ENCODE data around the gene EIF4A3. TPM values are rescaled to one million over a fixed set of nuclear protein-coding genes. Genes with fewer than 3 reads are reported as not detected.

The EIF4A3 gene
- polyA plus RNA-seq, 1 of the 3 experiments (the other 2 are of a cell fraction): 335 TPM

DNA sequence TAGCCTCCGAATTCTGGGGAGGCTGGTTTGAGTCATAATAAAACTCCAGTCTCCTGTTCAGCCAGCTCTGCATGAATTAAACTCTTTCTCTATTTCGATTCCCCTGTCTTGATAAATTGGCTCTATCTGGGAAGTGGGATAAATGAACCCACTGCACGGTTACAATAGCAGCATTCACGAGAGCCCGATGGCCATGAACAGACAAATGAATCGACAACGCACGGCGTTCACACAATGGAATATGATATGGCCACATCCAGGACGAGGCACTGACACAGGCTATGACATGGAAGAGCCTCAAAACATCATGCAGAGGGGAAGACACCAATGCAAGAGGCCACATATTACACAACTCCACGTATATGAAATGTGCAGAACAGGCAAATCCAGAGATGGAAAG, 17.3 kb upstream of the EIF4A3 start:
- no peak overlapping the region for H3K27ac ChIP-seq (ENCODE audit: low read depth in 2 of 2, low read length in 1 of 2)
- WGBS (ENCODE audit: low lambda C conversion rate): 67% methylated on average over 11 of the region's 11 CpGs
- POLR2A ChIA-PET: no interaction called here

More for the DNA sequence above, 17.3 kb upstream of the EIF4A3 start:
- Histone ChIP-seq H3K9me3 (no peaks in the 10 kb centered on the region), H4K20me1 (ENCODE audit: insufficient read depth) (no peaks in the 10 kb centered on the region), H3K79me2 (ENCODE audit: insufficient read depth) (no peaks in the 10 kb centered on the region), H3K4me1 (ENCODE audit: control insufficient read depth in 1 of 2, insufficient read depth in 2 of 2, low read depth in 1 of 2, low read length in 1 of 2) (peaks cover 0 to 14% of the 10 kb centered on the region in 2 experiments; a peak in 1 of 4 replicates), H3F3A (replicated peaks; ENCODE audit: insufficient read depth) (no peaks in the 10 kb centered on the region), H3K9me2 (no peaks in the 10 kb centered on the region), H2AFZ (ENCODE audit: low read depth) (no peak overlapping the region), H3K27me3 (ENCODE audit: insufficient read depth) (no peaks in the 10 kb centered on the region), H3K9ac (no peak overlapping the region), H3K36me3 (replicated peaks in 1 of 2; ENCODE audit: control insufficient read depth in 1 of 2, insufficient read depth in 2 of 2, low read length in 1 of 2) (no peaks in the 10 kb centered on the region), H3K4me2 (no peak overlapping the region), H3K4me3 (ENCODE audit: low read depth in 2 of 2, low read length in 1 of 2) (no peak overlapping the region)
- DNase-seq: no peak
- no peak for TF ChIP-seq EZH2phosphoT487 (IDR thresholded peaks at IDR 0.05; ENCODE audit: borderline replicate concordance, low read depth)
- TF ChIP-seq NFIC (IDR thresholded peaks at IDR 0.05; ENCODE audit: borderline replicate concordance): no peak
- TF ChIP-seq RAD21 (IDR thresholded peaks at IDR 0.05; ENCODE audit: low read length): no peak
- no peak for TF ChIP-seq GABPA (IDR thresholded peaks at IDR 0.05; ENCODE audit: low read depth)
- no peak for TF ChIP-seq FOSL2 (IDR thresholded peaks at IDR 0.05; ENCODE audit: borderline replicate concordance, low read depth)
- no peak for TF ChIP-seq FOXM1 (IDR thresholded peaks at IDR 0.05; ENCODE audit: low read depth)
- TF ChIP-seq SIN3A (IDR thresholded peaks at IDR 0.05; ENCODE audit: borderline replicate concordance, low read depth, low read length): no peak
- TF ChIP-seq TAF1 (IDR thresholded peaks at IDR 0.05; ENCODE audit: borderline replicate concordance, low read depth, low read length): no peak
- no peak for TF ChIP-seq YY1 (IDR thresholded peaks at IDR 0.05; ENCODE audit: low read depth)
- TF ChIP-seq POLR2AphosphoS5 (IDR thresholded peaks at IDR 0.05; ENCODE audit: low read depth, low read length): no peak
- no peak for TF ChIP-seq SMC3 (IDR thresholded peaks at IDR 0.05; ENCODE audit: low read depth, low read length)
- TF ChIP-seq, protein P1, sequence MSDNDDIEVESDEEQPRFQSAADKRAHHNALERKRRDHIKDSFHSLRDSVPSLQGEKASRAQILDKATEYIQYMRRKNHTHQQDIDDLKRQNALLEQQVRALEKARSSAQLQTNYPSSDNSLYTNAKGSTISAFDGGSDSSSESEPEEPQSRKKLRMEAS (IDR thresholded peaks at IDR 0.05; ENCODE audit: low read depth): no peak
- TF ChIP-seq USF1 (IDR thresholded peaks at IDR 0.05; ENCODE audit: borderline replicate concordance, low read depth): no peak
- no peak for TF ChIP-seq RXRA (IDR thresholded peaks at IDR 0.05; ENCODE audit: borderline replicate concordance, low read depth)
- TF ChIP-seq, protein P2, sequence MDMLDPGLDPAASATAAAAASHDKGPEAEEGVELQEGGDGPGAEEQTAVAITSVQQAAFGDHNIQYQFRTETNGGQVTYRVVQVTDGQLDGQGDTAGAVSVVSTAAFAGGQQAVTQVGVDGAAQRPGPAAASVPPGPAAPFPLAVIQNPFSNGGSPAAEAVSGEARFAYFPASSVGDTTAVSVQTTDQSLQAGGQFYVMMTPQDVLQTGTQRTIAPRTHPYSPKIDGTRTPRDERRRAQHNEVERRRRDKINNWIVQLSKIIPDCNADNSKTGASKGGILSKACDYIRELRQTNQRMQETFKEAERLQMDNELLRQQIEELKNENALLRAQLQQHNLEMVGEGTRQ (IDR thresholded peaks at IDR 0.05; ENCODE audit: borderline replicate concordance, low read depth, low read length): no peak
- no peak for TF ChIP-seq TCF12 (IDR thresholded peaks at IDR 0.05)
- TF ChIP-seq FOXJ3 (CRISPR knock-in tag; IDR thresholded peaks at IDR 0.05): no peak
- TF ChIP-seq, protein P3, sequence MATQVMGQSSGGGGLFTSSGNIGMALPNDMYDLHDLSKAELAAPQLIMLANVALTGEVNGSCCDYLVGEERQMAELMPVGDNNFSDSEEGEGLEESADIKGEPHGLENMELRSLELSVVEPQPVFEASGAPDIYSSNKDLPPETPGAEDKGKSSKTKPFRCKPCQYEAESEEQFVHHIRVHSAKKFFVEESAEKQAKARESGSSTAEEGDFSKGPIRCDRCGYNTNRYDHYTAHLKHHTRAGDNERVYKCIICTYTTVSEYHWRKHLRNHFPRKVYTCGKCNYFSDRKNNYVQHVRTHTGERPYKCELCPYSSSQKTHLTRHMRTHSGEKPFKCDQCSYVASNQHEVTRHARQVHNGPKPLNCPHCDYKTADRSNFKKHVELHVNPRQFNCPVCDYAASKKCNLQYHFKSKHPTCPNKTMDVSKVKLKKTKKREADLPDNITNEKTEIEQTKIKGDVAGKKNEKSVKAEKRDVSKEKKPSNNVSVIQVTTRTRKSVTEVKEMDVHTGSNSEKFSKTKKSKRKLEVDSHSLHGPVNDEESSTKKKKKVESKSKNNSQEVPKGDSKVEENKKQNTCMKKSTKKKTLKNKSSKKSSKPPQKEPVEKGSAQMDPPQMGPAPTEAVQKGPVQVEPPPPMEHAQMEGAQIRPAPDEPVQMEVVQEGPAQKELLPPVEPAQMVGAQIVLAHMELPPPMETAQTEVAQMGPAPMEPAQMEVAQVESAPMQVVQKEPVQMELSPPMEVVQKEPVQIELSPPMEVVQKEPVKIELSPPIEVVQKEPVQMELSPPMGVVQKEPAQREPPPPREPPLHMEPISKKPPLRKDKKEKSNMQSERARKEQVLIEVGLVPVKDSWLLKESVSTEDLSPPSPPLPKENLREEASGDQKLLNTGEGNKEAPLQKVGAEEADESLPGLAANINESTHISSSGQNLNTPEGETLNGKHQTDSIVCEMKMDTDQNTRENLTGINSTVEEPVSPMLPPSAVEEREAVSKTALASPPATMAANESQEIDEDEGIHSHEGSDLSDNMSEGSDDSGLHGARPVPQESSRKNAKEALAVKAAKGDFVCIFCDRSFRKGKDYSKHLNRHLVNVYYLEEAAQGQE (IDR thresholded peaks at IDR 0.05; ENCODE audit: low read depth, low read length): no peak
- no peak for TF ChIP-seq RCOR1 (IDR thresholded peaks at IDR 0.05; ENCODE audit: low read length)
- CTCF ChIA-PET: no interaction called here
